ENCODE data around the gene TSPAN31. TPM values are rescaled to one million over a fixed set of nuclear protein-coding genes. Genes with fewer than 3 reads are reported as not detected.
"Not testable (repeated sequence)": the region's sequence is repeated elsewhere in the genome, so short reads cannot be mapped to it uniquely, and the experiment has no call there.

TSPAN31 gene
- total RNA-seq, 1 donor from 2014 or later: 41.1 TPM

DNA sequence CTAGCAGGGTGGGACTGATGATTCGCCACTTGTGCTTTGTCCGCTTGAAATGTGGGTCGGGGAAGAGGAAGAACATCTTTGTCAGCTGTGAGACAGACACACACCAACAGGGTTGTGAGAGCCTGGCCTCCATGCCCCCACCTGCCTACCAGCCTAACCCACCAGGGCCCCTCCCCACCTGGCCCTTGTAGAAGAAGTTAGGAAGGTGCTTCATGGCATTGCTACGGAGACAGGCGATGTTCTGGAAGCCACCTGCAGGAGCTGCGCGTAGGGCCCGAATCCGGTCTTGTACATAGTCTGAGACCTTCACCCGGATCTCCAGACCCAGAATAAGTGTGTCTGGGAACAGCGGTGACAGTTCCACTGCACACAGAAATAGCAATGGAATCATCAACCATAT is 24.8 kb downstream of the TSPAN31 start:
- no peak for ATAC-seq
- Histone ChIP-seq H3K36me3 (peaks cover 19% of the 10 kb centered on the region), H3K27me3 (ENCODE audit: low read depth) (peaks cover 21% of the 10 kb centered on the region), H3K4me3 (no peak overlapping the region), H3K4me1 (peaks cover 49% of the 10 kb centered on the region), H3K9me3 (no peaks in the 10 kb centered on the region), H3K27ac (no peak overlapping the region)
- intact Hi-C loops (cut with DNase I): no loop called here
- no peak for DNase-seq
- TF ChIP-seq, protein P1, sequence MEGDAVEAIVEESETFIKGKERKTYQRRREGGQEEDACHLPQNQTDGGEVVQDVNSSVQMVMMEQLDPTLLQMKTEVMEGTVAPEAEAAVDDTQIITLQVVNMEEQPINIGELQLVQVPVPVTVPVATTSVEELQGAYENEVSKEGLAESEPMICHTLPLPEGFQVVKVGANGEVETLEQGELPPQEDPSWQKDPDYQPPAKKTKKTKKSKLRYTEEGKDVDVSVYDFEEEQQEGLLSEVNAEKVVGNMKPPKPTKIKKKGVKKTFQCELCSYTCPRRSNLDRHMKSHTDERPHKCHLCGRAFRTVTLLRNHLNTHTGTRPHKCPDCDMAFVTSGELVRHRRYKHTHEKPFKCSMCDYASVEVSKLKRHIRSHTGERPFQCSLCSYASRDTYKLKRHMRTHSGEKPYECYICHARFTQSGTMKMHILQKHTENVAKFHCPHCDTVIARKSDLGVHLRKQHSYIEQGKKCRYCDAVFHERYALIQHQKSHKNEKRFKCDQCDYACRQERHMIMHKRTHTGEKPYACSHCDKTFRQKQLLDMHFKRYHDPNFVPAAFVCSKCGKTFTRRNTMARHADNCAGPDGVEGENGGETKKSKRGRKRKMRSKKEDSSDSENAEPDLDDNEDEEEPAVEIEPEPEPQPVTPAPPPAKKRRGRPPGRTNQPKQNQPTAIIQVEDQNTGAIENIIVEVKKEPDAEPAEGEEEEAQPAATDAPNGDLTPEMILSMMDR (IDR thresholded peaks at IDR 0.05): no peak

DNA sequence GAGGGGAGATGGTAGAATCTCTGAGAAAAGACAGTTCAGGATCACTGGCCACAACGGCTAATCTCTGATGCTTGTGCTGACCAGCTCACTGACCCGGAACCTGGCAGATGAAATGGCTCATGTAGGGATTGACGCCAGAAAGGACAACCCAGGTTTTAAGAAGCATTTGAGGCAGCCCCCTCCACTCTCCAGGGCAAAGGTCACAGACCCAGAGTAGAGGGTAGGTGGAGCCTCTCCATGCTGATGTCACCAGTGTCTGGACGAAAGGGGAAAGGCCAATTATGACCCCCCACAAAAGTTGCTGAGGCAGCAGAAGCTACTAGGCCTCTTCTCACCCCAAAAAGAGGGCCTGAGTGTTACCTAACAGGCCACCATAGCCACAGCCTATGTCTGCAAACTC is 25.9 kb downstream of the TSPAN31 start:
- Histone ChIP-seq H3K9me3 (no peaks in the 10 kb centered on the region), H3K4me1 (peaks cover 38% of the 10 kb centered on the region), H3K36me3 (peaks cover 24% of the 10 kb centered on the region), H3K4me3 (no peak overlapping the region), H3K27me3 (ENCODE audit: low read depth) (peaks cover 9% of the 10 kb centered on the region), H3K27ac (no peak overlapping the region)
- ATAC-seq (no peak), DNase-seq (no peak)
- TF ChIP-seq, protein P1 (IDR thresholded peaks at IDR 0.05): no peak
- intact Hi-C loops (cut with DNase I): no loop called here

DNA sequence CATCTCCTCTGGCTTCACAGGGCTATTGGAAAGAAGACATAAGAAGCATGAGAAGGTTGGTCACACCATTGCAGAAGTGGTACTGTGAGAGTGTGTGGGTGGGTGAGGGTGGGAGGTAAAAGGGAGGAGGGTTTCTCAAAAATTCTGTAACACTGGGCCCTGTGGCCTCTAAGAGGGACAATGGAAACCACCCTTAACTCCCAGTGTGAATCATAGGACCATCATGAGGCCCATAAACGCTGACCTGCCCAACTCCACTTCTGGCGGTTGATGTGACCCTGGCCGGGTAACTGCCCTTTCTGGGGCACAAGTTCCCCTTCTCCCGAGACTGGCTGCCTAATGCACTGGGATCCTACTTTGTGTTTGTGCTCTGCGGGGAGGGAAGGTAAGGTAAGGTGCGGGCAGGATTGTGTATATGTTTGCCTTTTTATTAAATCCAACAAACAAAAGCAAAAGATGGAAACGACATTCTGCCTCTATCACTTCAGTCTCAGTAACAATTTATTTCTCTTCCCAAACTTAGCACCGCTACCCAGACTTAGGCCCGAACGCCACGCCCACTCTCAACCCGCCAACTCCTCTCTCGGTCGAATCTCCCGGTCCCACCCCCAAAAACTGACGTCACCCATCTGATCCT is 26.5 kb downstream of the TSPAN31 start:
- intact Hi-C loops (cut with DNase I): no loop called here
- DNase-seq (peak; percentile 90), ATAC-seq (peak; percentile 78 to 88)
- peaks cover 29% of the 10 kb centered on the region for H3K36me3 ChIP-seq
- peaks cover 32% of the 10 kb centered on the region for H3K4me1 ChIP-seq
- H3K9me3 ChIP-seq: no peaks in the 10 kb centered on the region
- peak overlapping the region; percentile 91 for H3K27ac ChIP-seq
- H3K27me3 ChIP-seq (ENCODE audit: low read depth): peaks cover 5% of the 10 kb centered on the region
- TF ChIP-seq, protein P1 (IDR thresholded peaks at IDR 0.05): no peak
- peak overlapping the region; percentile 93 for H3K4me3 ChIP-seq

DNA sequence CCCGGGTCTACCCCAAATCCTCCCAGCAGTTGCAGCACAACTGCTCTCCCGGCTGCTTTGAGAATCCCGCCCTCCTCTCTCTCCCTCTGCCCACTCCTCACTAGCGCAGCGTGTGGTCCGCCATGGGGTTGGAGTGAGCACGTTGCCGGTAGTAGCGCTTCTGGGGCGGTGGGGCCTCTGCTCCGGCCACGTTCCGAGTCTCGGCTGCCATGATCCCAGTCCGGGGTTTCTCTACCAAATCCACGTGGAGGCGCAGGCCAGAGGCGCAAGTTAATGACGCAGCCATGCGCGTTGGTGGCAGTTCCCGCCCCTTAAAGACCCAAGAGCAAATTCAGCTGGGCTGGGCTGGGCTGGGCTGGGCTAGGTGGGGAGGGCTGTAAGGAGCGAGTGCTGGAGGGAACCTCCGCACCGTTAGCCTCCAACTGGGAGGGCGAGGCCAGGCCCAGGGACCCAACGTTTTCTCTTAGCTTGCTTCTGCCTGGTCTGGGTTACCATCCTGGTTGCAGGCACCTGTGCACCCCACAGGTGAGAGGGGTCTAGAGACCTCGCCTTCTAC is 27.1 kb downstream of the TSPAN31 start, which contains the start of gene METTL1:
Gene METTL1, minus strand, starts transcription at position 233 of the 556 bp plus-strand sequence. Its CDS starts 22 bp downstream, at position 211.
- DNase-seq (peak; percentile 96), ATAC-seq (peak; percentile 96 to 97)
- Histone ChIP-seq H3K4me1 (peaks cover 26% of the 10 kb centered on the region), H3K9me3 (no peaks in the 10 kb centered on the region), H3K4me3 (peak within 1 kb of the TSS; percentile 93), H3K36me3 (peaks cover 29% of the 10 kb centered on the region), H3K27me3 (ENCODE audit: low read depth) (no peaks in the 10 kb centered on the region), H3K27ac (peak within 1 kb of the TSS; percentile 91)
- TF ChIP-seq, protein P1 (IDR thresholded peaks at IDR 0.05): no peak
- intact Hi-C loops (cut with DNase I): no loop called here

DNA sequence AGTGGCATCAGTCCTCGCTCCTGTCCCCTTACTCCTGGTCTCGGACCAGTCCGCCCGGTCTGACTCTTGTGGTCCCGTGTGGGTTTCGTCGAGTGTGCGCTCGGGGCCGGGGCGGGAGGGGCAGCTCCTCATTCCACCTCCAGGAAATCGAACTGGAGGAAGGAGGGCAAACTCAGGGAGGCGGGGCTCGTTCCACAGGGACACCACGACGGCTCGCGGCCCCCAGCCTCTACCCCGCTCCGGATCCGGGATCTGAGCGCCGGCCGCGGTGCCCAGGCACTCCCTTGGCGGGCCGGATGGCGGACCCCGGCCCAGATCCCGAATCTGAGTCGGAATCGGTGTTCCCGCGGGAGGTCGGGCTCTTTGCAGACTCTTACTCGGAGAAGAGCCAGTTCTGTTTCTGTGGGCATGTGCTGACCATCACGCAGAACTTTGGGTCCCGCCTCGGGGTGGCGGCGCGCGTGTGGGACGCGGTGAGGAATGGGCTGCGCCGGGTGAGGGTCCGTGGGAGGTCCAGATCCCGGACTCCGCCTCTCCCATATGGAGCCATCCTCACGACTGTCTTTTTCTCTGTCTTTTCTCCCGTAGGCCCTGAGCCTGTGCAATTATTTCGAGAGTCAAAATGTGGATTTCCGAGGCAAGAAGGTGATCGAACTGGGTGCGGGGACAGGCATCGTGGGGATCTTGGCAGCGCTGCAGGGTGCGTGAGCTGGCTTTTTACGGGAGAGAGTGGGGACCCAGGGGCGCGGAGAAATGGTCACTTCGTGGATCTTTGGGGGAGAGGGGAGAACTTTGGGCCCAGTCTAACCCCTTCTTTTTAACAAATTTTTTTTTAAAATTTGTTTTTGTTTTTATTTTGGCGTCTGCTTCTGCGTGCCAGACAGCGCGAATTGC is 27.8 kb downstream of the TSPAN31 start, which contains the start of gene EEF1AKMT3:
Gene EEF1AKMT3, plus strand, starts transcription at position 186 of the 894 bp plus-strand sequence. Its CDS starts 111 bp downstream, at position 297.
- DNase-seq (peak; percentile 79), ATAC-seq (peak; percentile 71 to 84)
- Histone ChIP-seq H3K9me3 (no peaks in the 10 kb centered on the region), H3K36me3 (peaks cover 29% of the 10 kb centered on the region), H3K27ac (peak within 1 kb of the TSS; percentile 91), H3K27me3 (ENCODE audit: low read depth) (no peaks in the 10 kb centered on the region), H3K4me1 (peaks cover 21% of the 10 kb centered on the region), H3K4me3 (peak within 1 kb of the TSS; percentile 93)
- intact Hi-C loops (cut with DNase I): no loop called here
- TF ChIP-seq, protein P1 (IDR thresholded peaks at IDR 0.05): no peak

DNA sequence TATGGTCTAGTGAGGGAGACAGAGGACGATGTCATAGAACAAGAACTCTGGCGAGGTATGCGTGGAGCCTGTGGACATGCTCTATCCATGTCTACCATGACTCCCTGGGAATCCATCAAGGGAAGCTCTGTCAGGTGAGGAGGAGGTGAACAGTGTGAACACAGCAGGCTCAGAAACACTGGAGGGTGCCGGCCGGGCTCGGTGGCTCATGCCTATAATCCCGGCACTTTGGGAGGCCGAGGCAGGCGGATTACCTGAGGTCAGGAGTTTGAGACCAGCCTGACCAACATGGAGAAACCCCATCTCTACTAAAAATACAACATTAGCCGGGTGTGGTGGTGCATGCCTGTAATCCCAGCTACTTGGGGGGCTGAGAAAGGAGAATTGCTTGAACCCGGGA is 29.8 kb downstream of the TSPAN31 start:
- intact Hi-C loops (cut with DNase I); DNase-seq; H3K27me3 ChIP-seq (ENCODE audit: low read depth); H3K4me3 ChIP-seq; H3K9me3 ChIP-seq; ATAC-seq; H3K27ac ChIP-seq: not testable (repeated sequence)
- Histone ChIP-seq H3K36me3 (peaks cover 17% of the 10 kb centered on the region), H3K4me1 (peaks cover 21% of the 10 kb centered on the region)

Data from lower lobe of right lung (tissue), 2 donors.